ENCODE measurements around the gene ADGRV1.
A peak's percentile ranks its signal among the peaks of the same experiment; 100 is the strongest.
"Not testable (repeated sequence)": the region's sequence is repeated elsewhere in the genome, so short reads cannot be mapped to it uniquely, and the experiment has no call there.

Gene ADGRV1

GRCh38 chr5:91058155-91058554, 499.6 kb downstream of the ADGRV1 start:
- no peaks in the 10 kb centered on the region for H3K27me3 ChIP-seq (ENCODE audit: control insufficient read depth in 2 of 2, insufficient read depth in 2 of 2, low read length in 2 of 2)
- H3K4me1 ChIP-seq (ENCODE audit: control insufficient read depth in 2 of 2, insufficient read depth in 2 of 2, low read length in 2 of 2) = peaks cover 4 to 8% of the 10 kb centered on the region in 2 donors
- no peak overlapping the region for H3K4me3 ChIP-seq (ENCODE audit: low read length in 2 of 2)
- H3K9me3 ChIP-seq (ENCODE audit: control insufficient read depth in 2 of 2, low read length in 2 of 2) = no peaks in the 10 kb centered on the region
- no peak overlapping the region for H3K9ac ChIP-seq (ENCODE audit: low read depth in 1 of 2, low read length in 2 of 2)
- H3K36me3 ChIP-seq (ENCODE audit: control insufficient read depth in 2 of 2, insufficient read depth in 2 of 2, low read length in 2 of 2) = no peaks in the 10 kb centered on the region
- H3K27ac ChIP-seq (ENCODE audit: low read depth in 2 of 2, low read length in 2 of 2) = peak overlapping the region; percentile 49 to 63

GRCh38 chr5:91058575-91058974, 500.0 kb downstream of the ADGRV1 start:
- Histone ChIP-seq H3K36me3 (ENCODE audit: control insufficient read depth in 2 of 2, insufficient read depth in 2 of 2, low read length in 2 of 2) (no peaks in the 10 kb centered on the region), H3K27me3 (ENCODE audit: control insufficient read depth in 2 of 2, insufficient read depth in 2 of 2, low read length in 2 of 2) (no peaks in the 10 kb centered on the region), H3K4me1 (ENCODE audit: control insufficient read depth in 2 of 2, insufficient read depth in 2 of 2, low read length in 2 of 2) (peaks cover 4 to 8% of the 10 kb centered on the region in 2 donors), H3K4me3 (ENCODE audit: low read length in 2 of 2) (no peak overlapping the region), H3K9ac (ENCODE audit: low read depth in 1 of 2, low read length in 2 of 2) (no peak overlapping the region), H3K27ac (ENCODE audit: low read depth in 2 of 2, low read length in 2 of 2) (peak overlapping the region; percentile 49 to 63), H3K9me3 (ENCODE audit: control insufficient read depth in 2 of 2, low read length in 2 of 2) (no peaks in the 10 kb centered on the region)

GRCh38 chr5:91059409-91059808, 500.8 kb downstream of the ADGRV1 start:
- Histone ChIP-seq H3K4me3 (ENCODE audit: low read length in 2 of 2) (no peak overlapping the region), H3K36me3 (ENCODE audit: control insufficient read depth in 2 of 2, insufficient read depth in 2 of 2, low read length in 2 of 2) (no peaks in the 10 kb centered on the region), H3K9me3 (ENCODE audit: control insufficient read depth in 2 of 2, low read length in 2 of 2) (no peaks in the 10 kb centered on the region), H3K27ac (ENCODE audit: low read depth in 2 of 2, low read length in 2 of 2) (no peak overlapping the region), H3K9ac (ENCODE audit: low read depth in 1 of 2, low read length in 2 of 2) (no peak overlapping the region), H3K27me3 (ENCODE audit: control insufficient read depth in 2 of 2, insufficient read depth in 2 of 2, low read length in 2 of 2) (no peaks in the 10 kb centered on the region), H3K4me1 (ENCODE audit: control insufficient read depth in 2 of 2, insufficient read depth in 2 of 2, low read length in 2 of 2) (peaks cover 4 to 8% of the 10 kb centered on the region in 2 donors)

GRCh38 chr5:91061094-91061493, 502.5 kb downstream of the ADGRV1 start:
- H3K9ac ChIP-seq (ENCODE audit: low read depth in 1 of 2, low read length in 2 of 2) = no peak overlapping the region
- no peaks in the 10 kb centered on the region for H3K36me3 ChIP-seq (ENCODE audit: control insufficient read depth in 2 of 2, insufficient read depth in 2 of 2, low read length in 2 of 2)
- no peak overlapping the region for H3K4me3 ChIP-seq (ENCODE audit: low read length in 2 of 2)
- no peak overlapping the region for H3K27ac ChIP-seq (ENCODE audit: low read depth in 2 of 2, low read length in 2 of 2)
- H3K27me3 ChIP-seq (ENCODE audit: control insufficient read depth in 2 of 2, insufficient read depth in 2 of 2, low read length in 2 of 2) = no peaks in the 10 kb centered on the region
- peaks cover 4 to 8% of the 10 kb centered on the region in 2 donors for H3K4me1 ChIP-seq (ENCODE audit: control insufficient read depth in 2 of 2, insufficient read depth in 2 of 2, low read length in 2 of 2)
- H3K9me3 ChIP-seq (ENCODE audit: control insufficient read depth in 2 of 2, low read length in 2 of 2) = no peaks in the 10 kb centered on the region

- Histone ChIP-seq H3K27me3 (ENCODE audit: control insufficient read depth in 2 of 2, insufficient read depth in 2 of 2, low read length in 2 of 2) (no peaks in the 10 kb centered on the region), H3K4me1 (ENCODE audit: control insufficient read depth in 2 of 2, insufficient read depth in 2 of 2, low read length in 2 of 2) (peaks cover 4 to 8% of the 10 kb centered on the region in 2 donors), H3K36me3 (ENCODE audit: control insufficient read depth in 2 of 2, insufficient read depth in 2 of 2, low read length in 2 of 2) (no peaks in the 10 kb centered on the region), H3K4me3 (ENCODE audit: low read length in 2 of 2) (no peak overlapping the region), H3K27ac (ENCODE audit: low read depth in 2 of 2, low read length in 2 of 2) (no peak overlapping the region), H3K9me3 (ENCODE audit: control insufficient read depth in 2 of 2, low read length in 2 of 2) (no peaks in the 10 kb centered on the region), H3K9ac (ENCODE audit: low read depth in 1 of 2, low read length in 2 of 2) (no peak overlapping the region)
These were observed 503.5 kb downstream of the ADGRV1 start for GRCh38 chr5:91061946-91062562.

GRCh38 chr5:91063098-91063690, 504.6 kb downstream of the ADGRV1 start:
- H3K4me1 ChIP-seq (ENCODE audit: control insufficient read depth in 2 of 2, insufficient read depth in 2 of 2, low read length in 2 of 2); H3K9me3 ChIP-seq (ENCODE audit: control insufficient read depth in 2 of 2, low read length in 2 of 2); H3K27me3 ChIP-seq (ENCODE audit: control insufficient read depth in 2 of 2, insufficient read depth in 2 of 2, low read length in 2 of 2); H3K4me3 ChIP-seq (ENCODE audit: low read length in 2 of 2); H3K9ac ChIP-seq (ENCODE audit: low read depth in 1 of 2, low read length in 2 of 2); H3K36me3 ChIP-seq (ENCODE audit: control insufficient read depth in 2 of 2, insufficient read depth in 2 of 2, low read length in 2 of 2): not testable (repeated sequence)
- H3K27ac ChIP-seq (ENCODE audit: low read depth in 2 of 2, low read length in 2 of 2) = peak overlapping the region in 1 of 2 donors; percentile 34

GRCh38 chr5:91065496-91065895, 506.9 kb downstream of the ADGRV1 start:
- Histone ChIP-seq H3K27me3 (ENCODE audit: control insufficient read depth in 2 of 2, insufficient read depth in 2 of 2, low read length in 2 of 2) (no peaks in the 10 kb centered on the region), H3K36me3 (ENCODE audit: control insufficient read depth in 2 of 2, insufficient read depth in 2 of 2, low read length in 2 of 2) (no peaks in the 10 kb centered on the region), H3K4me3 (ENCODE audit: low read length in 2 of 2) (no peak overlapping the region), H3K4me1 (ENCODE audit: control insufficient read depth in 2 of 2, insufficient read depth in 2 of 2, low read length in 2 of 2) (no peaks in the 10 kb centered on the region), H3K9ac (ENCODE audit: low read depth in 1 of 2, low read length in 2 of 2) (no peak overlapping the region), H3K9me3 (ENCODE audit: control insufficient read depth in 2 of 2, low read length in 2 of 2) (no peaks in the 10 kb centered on the region), H3K27ac (ENCODE audit: low read depth in 2 of 2, low read length in 2 of 2) (no peak overlapping the region)

- Histone ChIP-seq H3K27me3 (ENCODE audit: control insufficient read depth in 2 of 2, insufficient read depth in 2 of 2, low read length in 2 of 2) (no peaks in the 10 kb centered on the region), H3K27ac (ENCODE audit: low read depth in 2 of 2, low read length in 2 of 2) (no peak overlapping the region), H3K4me3 (ENCODE audit: low read length in 2 of 2) (no peak overlapping the region), H3K36me3 (ENCODE audit: control insufficient read depth in 2 of 2, insufficient read depth in 2 of 2, low read length in 2 of 2) (no peaks in the 10 kb centered on the region), H3K4me1 (ENCODE audit: control insufficient read depth in 2 of 2, insufficient read depth in 2 of 2, low read length in 2 of 2) (no peaks in the 10 kb centered on the region), H3K9ac (ENCODE audit: low read depth in 1 of 2, low read length in 2 of 2) (no peak overlapping the region), H3K9me3 (ENCODE audit: control insufficient read depth in 2 of 2, low read length in 2 of 2) (no peaks in the 10 kb centered on the region)
These were observed 510.8 kb downstream of the ADGRV1 start for GRCh38 chr5:91069364-91069763.

GRCh38 chr5:91070761-91071550, 512.4 kb downstream of the ADGRV1 start:
- H3K9me3 ChIP-seq (ENCODE audit: control insufficient read depth in 2 of 2, low read length in 2 of 2) = no peaks in the 10 kb centered on the region

GRCh38 chr5:91072881-91073280, 514.3 kb downstream of the ADGRV1 start:
- H3K36me3 ChIP-seq (ENCODE audit: control insufficient read depth in 2 of 2, insufficient read depth in 2 of 2, low read length in 2 of 2) = no peaks in the 10 kb centered on the region
- H3K9me3 ChIP-seq (ENCODE audit: control insufficient read depth in 2 of 2, low read length in 2 of 2) = no peaks in the 10 kb centered on the region
- H3K27me3 ChIP-seq (ENCODE audit: control insufficient read depth in 2 of 2, insufficient read depth in 2 of 2, low read length in 2 of 2) = no peaks in the 10 kb centered on the region
- H3K4me3 ChIP-seq (ENCODE audit: low read length in 2 of 2) = no peak overlapping the region
- no peak overlapping the region for H3K9ac ChIP-seq (ENCODE audit: low read depth in 1 of 2, low read length in 2 of 2)
- H3K27ac ChIP-seq (ENCODE audit: low read depth in 2 of 2, low read length in 2 of 2) = no peak overlapping the region
- H3K4me1 ChIP-seq (ENCODE audit: control insufficient read depth in 2 of 2, insufficient read depth in 2 of 2, low read length in 2 of 2) = no peaks in the 10 kb centered on the region

More at GRCh38 chr5:91070761-91071550, 512.4 kb downstream of the ADGRV1 start:
- no peak overlapping the region for H3K27ac ChIP-seq (ENCODE audit: low read depth in 2 of 2, low read length in 2 of 2)
- H3K27me3 ChIP-seq (ENCODE audit: control insufficient read depth in 2 of 2, insufficient read depth in 2 of 2, low read length in 2 of 2) = no peaks in the 10 kb centered on the region
- H3K9ac ChIP-seq (ENCODE audit: low read depth in 1 of 2, low read length in 2 of 2) = no peak overlapping the region
- no peak overlapping the region for H3K4me3 ChIP-seq (ENCODE audit: low read length in 2 of 2)
- H3K36me3 ChIP-seq (ENCODE audit: control insufficient read depth in 2 of 2, insufficient read depth in 2 of 2, low read length in 2 of 2) = no peaks in the 10 kb centered on the region
- no peaks in the 10 kb centered on the region for H3K4me1 ChIP-seq (ENCODE audit: control insufficient read depth in 2 of 2, insufficient read depth in 2 of 2, low read length in 2 of 2)
